ENCODE measurements around the gene RNF152. TPM values are rescaled to one million over a fixed set of nuclear protein-coding genes. Genes with fewer than 3 reads are reported as not detected.

RNF152 gene
- 10 to 100 TPM; 29.8 to 50.1 TPM for total RNA-seq

DNA sequence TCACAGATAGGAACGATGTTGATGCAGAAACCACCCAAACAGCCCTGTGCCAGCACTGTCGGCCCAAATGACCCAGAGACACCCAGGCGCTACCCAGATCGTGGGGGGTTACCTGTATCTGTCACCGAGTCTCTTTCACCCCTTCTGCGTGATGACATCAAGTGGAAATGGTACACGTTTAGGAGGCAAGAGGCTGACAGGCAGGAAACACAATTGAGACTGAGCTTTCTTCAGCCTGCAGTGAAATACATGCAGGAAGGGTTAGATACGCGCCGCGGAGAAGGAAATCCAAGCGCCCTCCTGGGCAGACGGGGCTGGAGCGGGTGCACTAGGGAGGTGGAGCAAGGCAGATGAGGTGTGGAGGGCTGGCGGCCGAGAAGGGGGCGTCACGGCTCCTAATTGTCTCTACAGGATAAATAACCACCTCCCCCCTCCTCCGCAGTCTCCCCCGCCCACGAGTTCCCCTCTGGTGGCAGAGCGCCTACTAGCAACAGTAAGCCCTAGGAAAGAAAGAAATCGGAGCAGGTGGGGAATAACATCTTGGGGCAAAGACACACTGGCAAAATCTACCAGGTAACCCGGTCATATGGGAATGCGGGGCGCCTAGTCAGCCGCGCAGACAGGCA, at the start of gene RNF152:
Gene RNF152 (minus strand): TSS at position 325 of the 626 bp plus-strand sequence. CDS start 76,544 bp downstream, outside the sequence.
- Histone ChIP-seq H3K27ac (peak within 1 kb of the TSS; percentile 60), H3K9ac (ENCODE audit: low read depth in 2 of 2, low read length in 2 of 2) (peak within 1 kb of the TSS; percentile 76 to 77), H3K9me3 (no peaks in the 10 kb centered on the region), H3K4me1 (no peaks in the 10 kb centered on the region), H3K4me3 (peak within 1 kb of the TSS; percentile 82), H3K27me3 (peaks cover 6% of the 10 kb centered on the region), H3K36me3 (no peaks in the 10 kb centered on the region)
- intact Hi-C loops (cut with DNase I): loop anchor here (5.0 kb wide), 1 partner anchor 155 kb away; no protein-coding TSS in a partner anchor
- TF ChIP-seq, protein P1, sequence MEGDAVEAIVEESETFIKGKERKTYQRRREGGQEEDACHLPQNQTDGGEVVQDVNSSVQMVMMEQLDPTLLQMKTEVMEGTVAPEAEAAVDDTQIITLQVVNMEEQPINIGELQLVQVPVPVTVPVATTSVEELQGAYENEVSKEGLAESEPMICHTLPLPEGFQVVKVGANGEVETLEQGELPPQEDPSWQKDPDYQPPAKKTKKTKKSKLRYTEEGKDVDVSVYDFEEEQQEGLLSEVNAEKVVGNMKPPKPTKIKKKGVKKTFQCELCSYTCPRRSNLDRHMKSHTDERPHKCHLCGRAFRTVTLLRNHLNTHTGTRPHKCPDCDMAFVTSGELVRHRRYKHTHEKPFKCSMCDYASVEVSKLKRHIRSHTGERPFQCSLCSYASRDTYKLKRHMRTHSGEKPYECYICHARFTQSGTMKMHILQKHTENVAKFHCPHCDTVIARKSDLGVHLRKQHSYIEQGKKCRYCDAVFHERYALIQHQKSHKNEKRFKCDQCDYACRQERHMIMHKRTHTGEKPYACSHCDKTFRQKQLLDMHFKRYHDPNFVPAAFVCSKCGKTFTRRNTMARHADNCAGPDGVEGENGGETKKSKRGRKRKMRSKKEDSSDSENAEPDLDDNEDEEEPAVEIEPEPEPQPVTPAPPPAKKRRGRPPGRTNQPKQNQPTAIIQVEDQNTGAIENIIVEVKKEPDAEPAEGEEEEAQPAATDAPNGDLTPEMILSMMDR (IDR thresholded peaks at IDR 0.05): no peak
- peak; percentile 54 for DNase-seq

- Histone ChIP-seq H3K27me3 (no peaks in the 10 kb centered on the region), H3K4me3 (no peak overlapping the region), H3K4me1 (no peaks in the 10 kb centered on the region), H3K9ac (ENCODE audit: low read depth in 2 of 2, low read length in 2 of 2) (no peak overlapping the region), H3K27ac (no peak overlapping the region), H3K36me3 (no peaks in the 10 kb centered on the region), H3K9me3 (no peaks in the 10 kb centered on the region)
- intact Hi-C loops (cut with DNase I): no loop called here
- no peak for DNase-seq
- TF ChIP-seq, protein P1 (IDR thresholded peaks at IDR 0.05): no peak
Measured at GRCh38 chr18:61941948-61942471, 49.2 kb upstream of the RNF152 start.

- no peak overlapping the region for H3K27ac ChIP-seq
- H3K4me3 ChIP-seq: no peak overlapping the region
- no peaks in the 10 kb centered on the region for H3K36me3 ChIP-seq
- TF ChIP-seq, protein P1 (IDR thresholded peaks at IDR 0.05): no peak
- DNase-seq: no peak
- no peaks in the 10 kb centered on the region for H3K4me1 ChIP-seq
- H3K27me3 ChIP-seq: no peaks in the 10 kb centered on the region
- intact Hi-C loops (cut with DNase I): no loop called here
- H3K9me3 ChIP-seq: no peaks in the 10 kb centered on the region
- H3K9ac ChIP-seq (ENCODE audit: low read depth in 2 of 2, low read length in 2 of 2): no peak overlapping the region
Measured at GRCh38 chr18:61939046-61939674, 46.4 kb upstream of the RNF152 start.

- TF ChIP-seq, protein P1 (IDR thresholded peaks at IDR 0.05): no peak
- DNase-seq: no peak
Measured at GRCh38 chr18:61935362-61935761, 42.6 kb upstream of the RNF152 start.

GRCh38 chr18:61931654-61932379, 39.0 kb upstream of the RNF152 start:
- no peak for DNase-seq
- no peak overlapping the region for H3K4me3 ChIP-seq
- intact Hi-C loops (cut with DNase I): no loop called here
- no peak overlapping the region for H3K9ac ChIP-seq (ENCODE audit: low read depth in 2 of 2, low read length in 2 of 2)
- no peaks in the 10 kb centered on the region for H3K9me3 ChIP-seq
- no peaks in the 10 kb centered on the region for H3K27me3 ChIP-seq
- H3K36me3 ChIP-seq: no peaks in the 10 kb centered on the region
- TF ChIP-seq, protein P1 (IDR thresholded peaks at IDR 0.05): no peak
- H3K27ac ChIP-seq: no peak overlapping the region
- H3K4me1 ChIP-seq: no peaks in the 10 kb centered on the region

More at GRCh38 chr18:61935362-61935761, 42.6 kb upstream of the RNF152 start:
- no peak overlapping the region for H3K4me3 ChIP-seq
- no peaks in the 10 kb centered on the region for H3K4me1 ChIP-seq
- intact Hi-C loops (cut with DNase I): no loop called here
- no peaks in the 10 kb centered on the region for H3K27me3 ChIP-seq
- no peak overlapping the region for H3K9ac ChIP-seq (ENCODE audit: low read depth in 2 of 2, low read length in 2 of 2)
- H3K36me3 ChIP-seq: no peaks in the 10 kb centered on the region
- H3K9me3 ChIP-seq: no peaks in the 10 kb centered on the region
- no peak overlapping the region for H3K27ac ChIP-seq
